ENCODE results near the gene OSER1. TPM values are rescaled to one million over a fixed set of nuclear protein-coding genes. Genes with fewer than 3 reads are reported as not detected.

Gene OSER1
- total and polyA plus RNA-seq, 4 donors = 22.6 to 32.9 (median 27.7) TPM

DNA sequence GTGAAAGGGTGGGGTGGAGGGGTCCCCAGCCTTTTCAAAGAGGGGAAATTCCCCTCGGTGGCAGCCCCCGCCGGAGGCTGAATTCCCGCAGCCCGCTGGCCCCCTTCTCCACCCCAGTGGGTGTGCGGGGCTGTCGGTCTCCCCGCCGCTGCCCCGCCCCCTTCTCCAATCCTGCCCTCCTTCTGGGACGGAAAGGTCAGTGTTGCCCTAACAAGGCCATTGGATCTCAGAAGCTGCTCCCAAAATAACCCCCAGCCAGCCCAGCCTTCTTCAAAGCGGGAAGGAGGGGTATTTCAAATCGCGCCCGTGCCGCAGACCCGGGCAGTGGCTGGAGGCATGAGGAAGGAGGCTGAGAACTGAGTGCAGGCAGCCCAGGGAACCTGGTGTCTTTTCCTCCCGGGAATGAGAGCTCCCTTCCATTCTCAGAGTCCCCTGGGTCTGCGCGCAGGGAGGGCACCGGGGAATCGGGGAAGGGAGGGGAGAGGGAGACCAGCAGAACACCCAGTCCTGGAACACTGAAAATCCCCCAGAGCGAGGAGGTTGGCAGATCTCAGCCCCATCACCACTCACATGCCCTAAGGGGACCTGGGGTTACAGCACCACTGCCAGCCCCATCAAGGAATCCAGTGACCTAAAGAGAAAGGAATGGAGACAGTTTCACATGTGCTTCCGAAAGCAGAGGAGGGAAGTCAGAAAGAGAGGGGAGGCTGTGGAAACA lies 23.4 kb downstream of the OSER1 start, which contains the start of gene JPH2:
JPH2 (minus strand) TSS at position 135 of the 718 bp plus-strand sequence. CDS start 483 bp downstream, outside the sequence.
- Histone ChIP-seq H3K4me3 (peak within 1 kb of the TSS; percentile 18), H3K36me3 (ENCODE audit: control insufficient read depth in 4 of 4, insufficient read depth in 4 of 4, low read length in 4 of 4) (no peaks in the 10 kb centered on the region), H3K9ac (ENCODE audit: insufficient read depth in 1 of 2, low read length in 2 of 2) (peak within 1 kb of the TSS; percentile 42 to 80), H3K27ac (ENCODE audit: low read depth in 1 of 2, low read length in 1 of 2) (peak within 1 kb of the TSS; percentile 28 to 95), H3K4me1 (ENCODE audit: control insufficient read depth in 5 of 5, insufficient read depth in 5 of 5, low read length in 5 of 5) (peaks cover 0 to 16% (median 9%) of the 10 kb centered on the region in 5 donors), H3K9me3 (ENCODE audit: control insufficient read depth in 4 of 4, insufficient read depth in 3 of 4, low read length in 3 of 4) (no peaks in the 10 kb centered on the region), H3K27me3 (ENCODE audit: control insufficient read depth in 3 of 3, insufficient read depth in 3 of 3, low read length in 2 of 3) (peaks cover 0 to 27% (median 2%) of the 10 kb centered on the region in 3 donors)
- WGBS, 2 donors = 3% methylated on average over 24 of the region's 24 CpGs
- DNase-seq (peak; percentile 23 to 38 (median 27)), ATAC-seq (ENCODE audit: insufficient read depth, low FRiP score) (peak; percentile 30)
- TF ChIP-seq, protein P1, sequence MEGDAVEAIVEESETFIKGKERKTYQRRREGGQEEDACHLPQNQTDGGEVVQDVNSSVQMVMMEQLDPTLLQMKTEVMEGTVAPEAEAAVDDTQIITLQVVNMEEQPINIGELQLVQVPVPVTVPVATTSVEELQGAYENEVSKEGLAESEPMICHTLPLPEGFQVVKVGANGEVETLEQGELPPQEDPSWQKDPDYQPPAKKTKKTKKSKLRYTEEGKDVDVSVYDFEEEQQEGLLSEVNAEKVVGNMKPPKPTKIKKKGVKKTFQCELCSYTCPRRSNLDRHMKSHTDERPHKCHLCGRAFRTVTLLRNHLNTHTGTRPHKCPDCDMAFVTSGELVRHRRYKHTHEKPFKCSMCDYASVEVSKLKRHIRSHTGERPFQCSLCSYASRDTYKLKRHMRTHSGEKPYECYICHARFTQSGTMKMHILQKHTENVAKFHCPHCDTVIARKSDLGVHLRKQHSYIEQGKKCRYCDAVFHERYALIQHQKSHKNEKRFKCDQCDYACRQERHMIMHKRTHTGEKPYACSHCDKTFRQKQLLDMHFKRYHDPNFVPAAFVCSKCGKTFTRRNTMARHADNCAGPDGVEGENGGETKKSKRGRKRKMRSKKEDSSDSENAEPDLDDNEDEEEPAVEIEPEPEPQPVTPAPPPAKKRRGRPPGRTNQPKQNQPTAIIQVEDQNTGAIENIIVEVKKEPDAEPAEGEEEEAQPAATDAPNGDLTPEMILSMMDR (IDR thresholded peaks at IDR 0.05; ENCODE audit: control extremely low read depth, extremely low read depth) = no peak

DNA sequence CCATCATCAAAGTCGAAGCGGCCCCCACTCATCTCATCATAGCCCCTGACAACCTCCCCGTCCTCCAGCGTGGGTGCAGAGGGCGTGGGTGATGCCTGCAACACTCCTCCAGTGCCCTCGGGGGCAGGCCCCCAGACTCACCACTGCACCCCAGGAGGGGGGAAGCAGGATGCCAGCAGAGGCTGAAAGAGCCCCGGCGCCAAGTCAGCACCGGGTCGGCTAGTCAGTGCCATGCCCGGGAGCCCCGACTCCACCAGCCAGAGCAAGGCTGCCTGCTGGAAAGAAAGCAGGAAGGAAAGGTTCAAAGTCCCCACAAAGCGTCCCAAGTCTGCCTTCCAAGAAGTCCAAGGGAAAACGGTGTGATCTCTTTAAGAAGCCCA lies 23.9 kb downstream of the OSER1 start:
- peaks cover 0 to 16% (median 9%) of the 10 kb centered on the region in 5 donors for H3K4me1 ChIP-seq (ENCODE audit: control insufficient read depth in 5 of 5, insufficient read depth in 5 of 5, low read length in 5 of 5)
- no peak for ATAC-seq (ENCODE audit: insufficient read depth, low FRiP score)
- peak overlapping the region in 1 of 2 donors; percentile 95 for H3K27ac ChIP-seq (ENCODE audit: low read depth in 1 of 2, low read length in 1 of 2)
- H3K36me3 ChIP-seq (ENCODE audit: control insufficient read depth in 4 of 4, insufficient read depth in 4 of 4, low read length in 4 of 4) = no peaks in the 10 kb centered on the region
- peak in 1 of 3 donors; percentile 20 for DNase-seq
- TF ChIP-seq, protein P1 (IDR thresholded peaks at IDR 0.05; ENCODE audit: control extremely low read depth, extremely low read depth) = no peak
- H3K4me3 ChIP-seq = peak overlapping the region; percentile 18
- 15 to 22% methylated on average over 13 to 14 of the region's 14 CpGs for WGBS, 2 donors
- peaks cover 0 to 27% (median 2%) of the 10 kb centered on the region in 3 donors for H3K27me3 ChIP-seq (ENCODE audit: control insufficient read depth in 3 of 3, insufficient read depth in 3 of 3, low read length in 2 of 3)
- H3K9ac ChIP-seq (ENCODE audit: insufficient read depth in 1 of 2, low read length in 2 of 2) = peak overlapping the region; percentile 42 to 80
- no peaks in the 10 kb centered on the region for H3K9me3 ChIP-seq (ENCODE audit: control insufficient read depth in 4 of 4, insufficient read depth in 3 of 4, low read length in 3 of 4)

DNA sequence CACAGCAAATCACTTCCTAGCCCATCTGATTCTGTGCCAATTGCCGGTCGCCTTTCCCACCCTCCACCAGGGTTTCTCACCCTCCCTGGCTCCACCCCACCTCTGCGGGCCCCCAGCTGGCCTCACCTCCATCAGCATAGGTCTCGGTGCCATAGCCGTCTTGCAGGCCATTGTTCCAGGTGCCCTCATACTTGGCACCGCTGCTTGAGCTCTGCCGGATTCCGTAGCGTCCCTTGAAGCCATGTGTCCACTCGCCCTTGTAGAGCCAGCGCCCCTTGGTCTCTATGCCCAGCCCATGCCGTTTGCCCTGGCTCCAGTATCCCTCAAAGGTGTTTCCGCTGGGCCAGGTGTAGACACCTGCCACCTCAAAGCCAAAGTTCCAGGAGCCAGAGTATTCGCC lies 24.4 kb downstream of the OSER1 start:
- WGBS, 2 donors = 87 to 88% methylated on average over 14 of the region's 14 CpGs
- Histone ChIP-seq H3K27ac (ENCODE audit: low read depth in 1 of 2, low read length in 1 of 2) (peak overlapping the region in 1 of 2 donors; percentile 95), H3K4me3 (no peak overlapping the region), H3K4me1 (ENCODE audit: control insufficient read depth in 5 of 5, insufficient read depth in 5 of 5, low read length in 5 of 5) (peaks cover 0 to 19% (median 9%) of the 10 kb centered on the region in 5 donors), H3K9ac (ENCODE audit: insufficient read depth in 1 of 2, low read length in 2 of 2) (no peak overlapping the region), H3K9me3 (ENCODE audit: control insufficient read depth in 4 of 4, insufficient read depth in 3 of 4, low read length in 3 of 4) (no peaks in the 10 kb centered on the region), H3K36me3 (ENCODE audit: control insufficient read depth in 4 of 4, insufficient read depth in 4 of 4, low read length in 4 of 4) (no peaks in the 10 kb centered on the region), H3K27me3 (ENCODE audit: control insufficient read depth in 3 of 3, insufficient read depth in 3 of 3, low read length in 2 of 3) (peaks cover 0 to 27% (median 2%) of the 10 kb centered on the region in 3 donors)
- no peak for DNase-seq
- no peak for ATAC-seq (ENCODE audit: insufficient read depth, low FRiP score)
- TF ChIP-seq, protein P1 (IDR thresholded peaks at IDR 0.05; ENCODE audit: control extremely low read depth, extremely low read depth) = no peak

All from lung (tissue), 12 donors.